ENCODE results near the gene NPHP4. TPM values are rescaled to one million over a fixed set of nuclear protein-coding genes. Genes with fewer than 3 reads are reported as not detected.
"Not testable (repeated sequence)": the region's sequence is repeated elsewhere in the genome, so short reads cannot be mapped to it uniquely, and the experiment has no call there.

The NPHP4 gene
- total RNA-seq, 1 donor = 2.7 TPM

GRCh38 chr1:6029351-6029750, 37.1 kb upstream of the NPHP4 start:
- Histone ChIP-seq H3K27me3 (ENCODE audit: insufficient read depth, low read length) (no peaks in the 10 kb centered on the region), H3K9me3 (ENCODE audit: low read depth, low read length) (no peaks in the 10 kb centered on the region), H3K4me1 (ENCODE audit: insufficient read depth, low read length) (peaks cover 82% of the 10 kb centered on the region), H3K4me3 (ENCODE audit: low read length) (no peak overlapping the region)

- Histone ChIP-seq H3K4me3 (ENCODE audit: low read length) (peak overlapping the region; percentile 52), H3K27me3 (ENCODE audit: insufficient read depth, low read length) (no peaks in the 10 kb centered on the region), H3K4me1 (ENCODE audit: insufficient read depth, low read length) (peaks cover 76% of the 10 kb centered on the region), H3K9me3 (ENCODE audit: low read depth, low read length) (no peaks in the 10 kb centered on the region)
Observed at GRCh38 chr1:6028042-6028850, 36.0 kb upstream of the NPHP4 start.

GRCh38 chr1:6027591-6027990, 35.4 kb upstream of the NPHP4 start:
- H3K4me1 ChIP-seq (ENCODE audit: insufficient read depth, low read length) = peaks cover 70% of the 10 kb centered on the region
- H3K4me3 ChIP-seq (ENCODE audit: low read length) = peak overlapping the region; percentile 52
- H3K9me3 ChIP-seq (ENCODE audit: low read depth, low read length) = no peaks in the 10 kb centered on the region
- H3K27me3 ChIP-seq (ENCODE audit: insufficient read depth, low read length) = no peaks in the 10 kb centered on the region

- peaks cover 57% of the 10 kb centered on the region for H3K4me1 ChIP-seq (ENCODE audit: insufficient read depth, low read length)
- H3K9me3 ChIP-seq (ENCODE audit: low read depth, low read length) = no peaks in the 10 kb centered on the region
- no peaks in the 10 kb centered on the region for H3K27me3 ChIP-seq (ENCODE audit: insufficient read depth, low read length)
- peak overlapping the region; percentile 52 for H3K4me3 ChIP-seq (ENCODE audit: low read length)
Observed at GRCh38 chr1:6026095-6026809, 34.0 kb upstream of the NPHP4 start.

GRCh38 chr1:6025269-6026094, 33.3 kb upstream of the NPHP4 start:
- Histone ChIP-seq H3K4me1 (ENCODE audit: insufficient read depth, low read length) (peaks cover 51% of the 10 kb centered on the region), H3K9me3 (ENCODE audit: low read depth, low read length) (no peaks in the 10 kb centered on the region), H3K4me3 (ENCODE audit: low read length) (peak overlapping the region; percentile 52), H3K27me3 (ENCODE audit: insufficient read depth, low read length) (no peaks in the 10 kb centered on the region)

DNA sequence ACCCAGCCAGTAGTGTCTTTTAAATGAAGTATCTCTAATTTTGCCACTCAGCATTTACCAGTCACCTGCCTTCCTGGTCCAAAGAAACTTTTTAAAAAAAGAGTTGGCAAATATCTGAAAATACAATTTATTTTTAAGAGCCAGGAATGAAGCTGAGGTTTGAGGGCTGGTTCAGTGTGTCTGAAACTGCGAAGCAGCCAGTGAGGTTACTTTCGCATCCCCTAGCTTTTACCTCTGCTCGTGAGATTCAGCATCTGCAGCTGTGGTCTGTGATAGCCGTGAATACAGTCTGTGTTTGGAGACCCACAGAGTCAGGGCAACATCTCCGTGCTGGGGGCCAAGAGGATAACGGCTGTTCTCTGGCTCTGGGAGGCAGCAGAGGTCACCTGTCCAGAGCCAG, 32.2 kb upstream of the NPHP4 start:
- Histone ChIP-seq H3K4me1 (ENCODE audit: insufficient read depth, low read length) (peaks cover 41% of the 10 kb centered on the region), H3K9me3 (ENCODE audit: low read depth, low read length) (no peaks in the 10 kb centered on the region), H3K27me3 (ENCODE audit: insufficient read depth, low read length) (no peaks in the 10 kb centered on the region), H3K4me3 (ENCODE audit: low read length) (no peak overlapping the region)

DNA sequence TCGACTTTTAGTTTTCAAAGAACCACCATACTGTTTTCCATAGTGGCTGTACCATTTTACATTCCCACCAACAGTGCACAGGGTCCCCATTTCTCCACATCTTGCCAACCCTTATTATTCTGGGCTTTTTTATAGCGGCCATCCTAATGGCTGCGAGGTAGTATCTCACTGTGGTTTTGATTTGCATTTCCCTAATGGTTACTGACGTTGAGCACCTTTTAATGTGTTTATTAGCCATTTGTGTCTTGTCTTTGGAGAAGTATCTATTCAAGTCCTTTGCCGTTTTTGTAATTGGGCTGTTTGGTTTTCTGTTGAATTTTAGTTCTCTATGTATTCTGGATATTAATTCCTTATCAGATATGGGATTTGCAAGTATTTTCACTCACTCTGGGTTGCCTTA, 31.1 kb upstream of the NPHP4 start:
- Histone ChIP-seq H3K4me1 (ENCODE audit: insufficient read depth, low read length) (peaks cover 30% of the 10 kb centered on the region), H3K9me3 (ENCODE audit: low read depth, low read length) (no peaks in the 10 kb centered on the region), H3K4me3 (ENCODE audit: low read length) (no peak overlapping the region), H3K27me3 (ENCODE audit: insufficient read depth, low read length) (no peaks in the 10 kb centered on the region)

DNA sequence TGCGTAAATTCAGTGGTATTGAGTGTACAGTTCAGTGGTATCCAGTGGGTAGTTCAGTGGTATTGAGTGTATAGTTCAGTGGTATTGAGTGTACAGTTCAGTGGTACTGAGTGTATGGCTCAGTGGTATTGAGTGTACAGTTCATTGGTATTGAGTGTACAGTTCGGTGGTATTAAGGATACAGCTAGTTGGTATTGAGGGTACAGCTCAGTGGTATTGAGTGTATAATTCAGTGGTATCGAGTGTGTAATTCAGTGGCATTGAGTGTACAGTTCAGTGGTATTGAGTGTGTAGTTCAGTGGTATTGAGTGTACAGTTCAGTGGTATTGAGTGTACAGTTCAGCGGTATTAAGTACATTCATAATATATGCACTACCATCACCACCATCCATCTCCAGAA, 30.0 kb upstream of the NPHP4 start:
- Histone ChIP-seq H3K4me3 (ENCODE audit: low read length) (no peak overlapping the region), H3K9me3 (ENCODE audit: low read depth, low read length) (no peaks in the 10 kb centered on the region), H3K27me3 (ENCODE audit: insufficient read depth, low read length) (no peaks in the 10 kb centered on the region), H3K4me1 (ENCODE audit: insufficient read depth, low read length) (peaks cover 19% of the 10 kb centered on the region)

- Histone ChIP-seq H3K27me3 (ENCODE audit: insufficient read depth, low read length) (no peaks in the 10 kb centered on the region), H3K4me1 (ENCODE audit: insufficient read depth, low read length) (peaks cover 12% of the 10 kb centered on the region), H3K4me3 (ENCODE audit: low read length) (no peak overlapping the region), H3K9me3 (ENCODE audit: low read depth, low read length) (no peaks in the 10 kb centered on the region)
Observed at GRCh38 chr1:6019166-6019845, 27.1 kb upstream of the NPHP4 start.

DNA sequence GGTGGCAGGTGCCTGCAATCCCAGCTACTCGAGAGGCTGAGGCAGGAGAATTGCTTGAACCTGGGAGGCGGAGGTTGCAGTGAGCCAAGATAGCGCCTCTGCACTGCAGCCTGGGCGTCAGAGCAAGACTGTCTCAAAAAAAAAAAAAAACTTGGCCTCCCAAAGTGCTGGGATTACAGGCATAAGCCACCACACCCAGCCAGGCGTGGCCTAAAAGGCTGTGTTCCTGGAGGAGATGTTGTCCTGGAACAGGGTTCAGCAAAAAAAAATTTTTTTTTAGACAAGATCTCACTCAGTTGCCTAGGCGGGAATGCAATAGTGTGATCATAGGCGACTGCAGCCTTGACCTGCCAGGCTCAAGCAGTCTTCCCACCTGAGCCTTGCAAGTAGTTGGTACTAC, 25.4 kb upstream of the NPHP4 start:
- H3K27me3 ChIP-seq (ENCODE audit: insufficient read depth, low read length); H3K9me3 ChIP-seq (ENCODE audit: low read depth, low read length); H3K4me3 ChIP-seq (ENCODE audit: low read length): not testable (repeated sequence)
- H3K4me1 ChIP-seq (ENCODE audit: insufficient read depth, low read length) = peaks cover 12% of the 10 kb centered on the region

DNA sequence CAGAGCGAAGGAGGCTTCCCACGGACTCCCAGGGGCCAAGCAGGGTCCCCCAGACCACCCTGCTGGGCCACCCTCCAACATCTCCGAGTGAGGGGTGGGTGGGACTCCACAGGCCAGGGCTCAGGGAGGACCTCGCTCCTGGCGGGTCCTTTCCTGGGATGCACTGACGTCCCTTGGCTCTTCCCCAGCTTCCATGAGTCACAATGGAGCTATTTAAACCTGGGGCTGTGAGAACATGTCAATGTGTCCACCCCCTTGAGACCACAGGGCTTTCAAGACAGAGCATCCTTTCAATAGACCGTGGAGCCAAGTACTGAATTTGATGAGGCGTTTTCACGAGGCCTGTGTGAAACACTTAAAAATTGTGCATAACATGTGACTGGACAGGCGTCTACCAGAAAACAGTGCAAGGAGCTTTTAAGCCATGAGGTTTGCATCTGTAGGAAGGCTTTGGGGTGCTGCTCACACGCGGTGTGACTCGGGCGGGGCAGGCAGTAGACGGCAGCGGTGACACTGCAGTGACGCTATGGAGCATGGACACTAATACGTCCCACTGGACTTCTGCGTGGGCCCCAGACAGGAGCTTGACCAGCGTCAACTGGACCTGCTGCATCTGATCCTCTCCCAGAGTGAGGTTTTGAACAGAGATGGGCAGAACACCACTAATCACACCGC, 24.1 kb upstream of the NPHP4 start:
- peaks cover 12% of the 10 kb centered on the region for H3K4me1 ChIP-seq (ENCODE audit: insufficient read depth, low read length)
- no peak overlapping the region for H3K4me3 ChIP-seq (ENCODE audit: low read length)
- H3K9me3 ChIP-seq (ENCODE audit: low read depth, low read length) = no peaks in the 10 kb centered on the region
- H3K27me3 ChIP-seq (ENCODE audit: insufficient read depth, low read length) = no peaks in the 10 kb centered on the region

- Histone ChIP-seq H3K9me3 (ENCODE audit: low read depth, low read length) (no peaks in the 10 kb centered on the region), H3K27me3 (ENCODE audit: insufficient read depth, low read length) (no peaks in the 10 kb centered on the region), H3K4me1 (ENCODE audit: insufficient read depth, low read length) (peaks cover 12% of the 10 kb centered on the region), H3K4me3 (ENCODE audit: low read length) (no peak overlapping the region)
Observed at GRCh38 chr1:6014130-6014999, 22.1 kb upstream of the NPHP4 start.

DNA sequence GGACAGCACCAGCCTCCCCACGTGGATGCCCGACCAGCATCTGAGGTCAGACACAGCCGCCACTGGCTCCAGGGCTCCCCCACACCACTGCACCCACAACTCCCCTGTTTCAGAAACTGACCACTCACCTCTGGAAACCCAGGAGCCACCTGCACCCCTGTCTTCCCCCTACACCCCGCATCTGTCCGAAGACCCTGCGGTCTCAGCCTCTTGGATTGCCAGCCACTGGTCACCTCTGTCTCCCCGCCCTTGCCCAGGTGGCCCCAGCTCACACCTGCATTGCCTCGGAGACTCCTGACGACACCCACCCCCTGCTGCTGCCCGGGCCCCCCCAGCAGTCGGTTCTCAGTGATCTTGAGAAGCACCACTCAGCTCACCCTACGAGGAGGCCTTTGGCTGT, 21.3 kb upstream of the NPHP4 start:
- Histone ChIP-seq H3K4me3 (ENCODE audit: low read length) (no peak overlapping the region), H3K9me3 (ENCODE audit: low read depth, low read length) (no peaks in the 10 kb centered on the region), H3K4me1 (ENCODE audit: insufficient read depth, low read length) (peaks cover 12% of the 10 kb centered on the region), H3K27me3 (ENCODE audit: insufficient read depth, low read length) (no peaks in the 10 kb centered on the region)
